ENCODE results near the gene ZBTB24. TPM values are rescaled to one million over a fixed set of nuclear protein-coding genes. Genes with fewer than 3 reads are reported as not detected.

ZBTB24 gene
- total RNA-seq, 2 experiments from 2014 or later: 17.6 to 19.1 TPM

DNA sequence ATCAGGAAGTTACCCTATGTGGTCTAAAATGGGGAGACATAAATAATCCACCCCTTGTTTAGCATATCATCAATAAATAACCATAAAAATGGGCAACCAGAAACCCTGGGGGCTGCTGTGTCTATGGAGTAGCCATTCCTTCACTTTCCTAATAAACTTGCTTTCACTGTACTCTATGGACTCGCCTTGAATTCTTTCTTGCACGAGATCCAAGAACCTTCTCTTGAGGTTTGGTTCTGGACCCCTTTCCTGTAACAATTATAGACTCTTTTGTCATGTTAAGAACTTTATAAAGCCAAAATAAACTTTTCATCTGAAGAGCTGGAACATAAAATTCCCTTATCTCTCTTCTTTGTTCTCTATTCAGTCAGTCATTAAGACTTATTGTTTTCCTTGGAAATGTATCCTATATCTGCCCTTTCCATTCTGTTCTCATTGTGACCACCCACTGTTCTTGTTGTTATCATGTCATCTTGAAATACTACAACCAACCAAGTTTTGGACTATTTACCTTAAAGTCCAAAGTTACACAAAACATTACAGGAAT, 29.3 kb upstream of the ZBTB24 start:
- ChIA-PET CTCF (interaction anchor here (0.7 kb wide), 1 partner anchor 16 kb away, joined by 3 read pairs; no protein-coding TSS in a partner anchor), POLR2A (no interaction called here)
- no peak for DNase-seq
- Mint-ChIP-seq H3K4me1 (peaks cover 32% of the 10 kb centered on the region), H3K9me3 (peaks cover 14% of the 10 kb centered on the region), H3K36me3 (ENCODE audit: low read depth) (peaks cover 12% of the 10 kb centered on the region), H3K4me3 (no peak overlapping the region), H3K27me3 (no peaks in the 10 kb centered on the region), H3K27ac (no peak overlapping the region)

DNA sequence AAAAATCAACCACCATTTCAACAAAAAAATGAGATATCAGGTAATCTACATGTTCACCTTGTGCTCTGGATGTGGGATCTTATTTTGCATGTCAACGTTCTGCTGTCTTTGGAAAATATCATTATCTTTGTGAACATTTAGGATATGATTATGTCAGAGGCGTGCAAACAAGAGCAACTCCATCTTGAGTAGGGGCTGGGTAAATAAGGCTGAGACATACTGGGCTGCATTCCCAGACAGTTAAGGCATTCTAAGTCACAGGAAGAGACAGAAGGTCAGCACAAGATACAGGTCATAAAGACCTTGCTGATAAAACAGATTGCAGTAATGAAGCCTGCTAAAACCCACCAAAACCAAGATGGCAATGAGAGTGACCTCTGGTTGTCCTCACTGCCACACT, 28.8 kb upstream of the ZBTB24 start:
- DNase-seq: no peak
- peaks cover 14% of the 10 kb centered on the region for H3K9me3 Mint-ChIP-seq
- ChIA-PET POLR2A (no interaction called here), CTCF (interaction anchor here (0.7 kb wide), 2 partner anchors 15 to 185 kb away, joined by 3 read pairs; no protein-coding TSS in a partner anchor)
- no peak overlapping the region for H3K4me3 Mint-ChIP-seq
- H3K36me3 Mint-ChIP-seq (ENCODE audit: low read depth): peaks cover 12% of the 10 kb centered on the region
- peaks cover 26% of the 10 kb centered on the region for H3K4me1 Mint-ChIP-seq
- H3K27me3 Mint-ChIP-seq: peaks cover under 1% of the 10 kb centered on the region
- H3K27ac Mint-ChIP-seq: no peak overlapping the region

DNA sequence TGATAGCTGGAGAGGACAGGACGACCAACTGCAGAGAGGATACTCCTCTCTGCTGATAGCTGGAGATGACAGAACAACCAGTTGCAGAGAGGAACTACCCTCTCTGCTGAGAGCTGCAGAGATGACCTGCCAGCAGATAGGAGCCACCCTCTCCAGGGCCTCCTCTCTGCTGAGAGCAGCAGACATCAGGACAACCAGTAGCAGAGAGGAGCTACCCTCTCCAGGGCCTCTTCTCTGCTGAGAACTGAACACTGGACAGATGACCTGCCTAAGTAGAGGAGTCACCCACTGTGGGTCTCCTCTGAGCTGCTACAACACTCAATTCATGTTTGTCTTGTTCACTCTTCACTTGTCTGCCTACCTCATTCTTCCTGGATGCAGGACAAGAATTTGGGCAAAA, 27.3 kb upstream of the ZBTB24 start:
- no peak for DNase-seq
- H3K27me3 Mint-ChIP-seq: peaks cover 2% of the 10 kb centered on the region
- ChIA-PET POLR2A (no interaction called here), CTCF (interaction anchor here (0.7 to 1.2 kb wide), 3 partner anchors 67 to 969 kb away, joined by 3 to 5 read pairs (median 3); no protein-coding TSS in a partner anchor)
- H3K4me1 Mint-ChIP-seq: peaks cover 12% of the 10 kb centered on the region
- H3K36me3 Mint-ChIP-seq (ENCODE audit: low read depth): peaks cover 10% of the 10 kb centered on the region
- no peak overlapping the region for H3K27ac Mint-ChIP-seq
- peaks cover 12% of the 10 kb centered on the region for H3K9me3 Mint-ChIP-seq
- H3K4me3 Mint-ChIP-seq: no peak overlapping the region

DNA sequence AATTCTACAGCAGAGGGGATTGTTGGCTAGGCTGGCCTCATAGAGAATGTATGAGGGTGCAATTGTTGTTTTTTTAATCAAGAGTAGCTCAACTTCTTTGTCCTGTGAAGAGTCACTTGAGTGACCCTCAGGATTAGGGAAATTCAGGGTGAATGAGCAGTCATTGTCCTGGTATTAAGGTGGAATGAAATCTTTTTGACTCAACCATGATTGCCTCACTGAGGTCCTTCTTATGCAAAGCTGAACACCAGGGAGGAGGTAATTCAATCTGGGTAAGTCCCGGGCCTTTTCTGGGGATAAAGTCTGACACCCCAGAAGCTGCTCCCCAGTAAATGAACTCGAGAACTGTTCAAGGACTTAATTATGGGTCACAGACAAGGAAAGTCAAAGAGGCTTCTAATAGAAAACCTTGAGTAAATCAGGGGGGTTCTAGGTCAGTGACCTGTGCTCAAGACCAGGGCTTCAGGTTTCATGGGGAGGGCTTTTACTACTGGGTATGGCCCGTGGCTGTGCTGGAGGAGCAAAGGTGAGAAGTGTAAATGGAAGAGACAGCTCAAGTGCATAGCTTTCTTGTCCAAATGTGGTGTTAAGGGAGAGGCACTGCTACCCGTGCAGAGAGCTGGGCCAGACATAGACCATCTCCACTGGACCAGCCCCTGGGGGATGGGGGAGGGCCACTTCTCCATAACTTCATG, 25.3 kb upstream of the ZBTB24 start:
- CTCF ChIA-PET: interaction anchor here (0.7 to 2.4 kb wide), 5 partner anchors 10 to 23 kb away, joined by 3 to 11 read pairs (median 4); no protein-coding TSS in a partner anchor
- DNase-seq: no peak
- H3K9me3 Mint-ChIP-seq: peaks cover 2% of the 10 kb centered on the region
- no peaks in the 10 kb centered on the region for H3K4me1 Mint-ChIP-seq
- peaks cover 2% of the 10 kb centered on the region for H3K27me3 Mint-ChIP-seq
- POLR2A ChIA-PET: no interaction called here
- H3K27ac Mint-ChIP-seq: no peak overlapping the region
- no peaks in the 10 kb centered on the region for H3K36me3 Mint-ChIP-seq (ENCODE audit: low read depth)
- H3K4me3 Mint-ChIP-seq: no peak overlapping the region

DNA sequence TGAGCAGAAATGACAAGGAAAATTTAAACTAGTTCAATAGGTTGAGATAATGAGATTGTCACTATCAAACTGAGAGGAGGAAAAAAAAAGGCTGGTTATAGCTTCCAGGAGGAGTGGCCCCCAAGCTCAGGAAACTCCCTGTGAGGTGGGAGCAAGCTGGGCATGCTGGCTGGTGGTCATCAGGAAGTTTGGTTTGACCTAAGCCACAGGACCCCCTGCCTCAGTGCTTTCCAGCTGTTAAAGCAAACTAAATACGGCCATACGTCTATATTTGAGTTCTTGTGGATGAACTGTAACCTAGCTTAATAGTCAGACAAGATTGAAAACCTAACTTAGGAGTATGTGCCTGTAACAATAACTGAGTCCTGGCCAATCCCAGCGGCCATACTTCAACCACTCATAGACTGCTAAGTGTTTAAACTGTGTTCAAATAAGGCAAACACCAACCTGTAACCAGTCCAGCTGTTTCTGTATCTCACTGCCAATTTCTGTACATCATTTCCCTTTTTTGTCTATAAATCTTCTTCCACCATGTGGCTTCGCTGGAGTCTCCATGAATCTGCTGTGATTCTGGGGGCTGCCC, 24.6 kb upstream of the ZBTB24 start:
- ChIA-PET CTCF (interaction anchor here (0.7 to 2.9 kb wide), 6 partner anchors 8 to 107 kb away, joined by 3 to 12 read pairs (median 6); no protein-coding TSS in a partner anchor), POLR2A (no interaction called here)
- Mint-ChIP-seq H3K27me3 (peaks cover 2% of the 10 kb centered on the region), H3K27ac (no peak overlapping the region), H3K9me3 (peaks cover 2% of the 10 kb centered on the region), H3K36me3 (ENCODE audit: low read depth) (no peaks in the 10 kb centered on the region), H3K4me1 (no peaks in the 10 kb centered on the region), H3K4me3 (no peak overlapping the region)
- no peak for DNase-seq

DNA sequence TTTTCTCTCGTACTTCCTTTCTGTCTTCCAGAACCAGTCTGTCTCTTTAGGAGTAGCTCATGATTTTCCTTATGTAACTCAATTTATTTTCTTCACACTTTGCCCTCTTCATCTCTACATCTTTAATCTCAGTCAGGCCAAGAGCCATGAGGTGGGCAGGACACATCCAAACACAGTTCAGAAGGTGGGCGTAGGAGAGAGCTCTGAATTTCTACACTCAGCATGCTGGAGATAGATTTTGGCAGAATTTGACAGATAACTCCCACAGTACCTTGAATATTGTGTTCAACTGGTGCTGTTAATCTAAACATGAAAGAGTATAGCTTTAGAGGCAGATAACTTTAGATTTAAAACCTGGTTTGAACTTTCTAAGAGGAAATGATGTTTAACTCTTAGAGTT, 23.8 kb upstream of the ZBTB24 start:
- ChIA-PET CTCF (interaction anchor here (0.8 to 2.9 kb wide), 4 partner anchors 9 to 15 kb away, joined by 6 to 12 read pairs (median 9); no protein-coding TSS in a partner anchor), POLR2A (no interaction called here)
- H3K9me3 Mint-ChIP-seq: peaks cover 2% of the 10 kb centered on the region
- H3K27ac Mint-ChIP-seq: no peak overlapping the region
- no peak for DNase-seq
- H3K27me3 Mint-ChIP-seq: peaks cover 2% of the 10 kb centered on the region
- no peaks in the 10 kb centered on the region for H3K36me3 Mint-ChIP-seq (ENCODE audit: low read depth)
- H3K4me1 Mint-ChIP-seq: no peaks in the 10 kb centered on the region
- H3K4me3 Mint-ChIP-seq: no peak overlapping the region

DNA sequence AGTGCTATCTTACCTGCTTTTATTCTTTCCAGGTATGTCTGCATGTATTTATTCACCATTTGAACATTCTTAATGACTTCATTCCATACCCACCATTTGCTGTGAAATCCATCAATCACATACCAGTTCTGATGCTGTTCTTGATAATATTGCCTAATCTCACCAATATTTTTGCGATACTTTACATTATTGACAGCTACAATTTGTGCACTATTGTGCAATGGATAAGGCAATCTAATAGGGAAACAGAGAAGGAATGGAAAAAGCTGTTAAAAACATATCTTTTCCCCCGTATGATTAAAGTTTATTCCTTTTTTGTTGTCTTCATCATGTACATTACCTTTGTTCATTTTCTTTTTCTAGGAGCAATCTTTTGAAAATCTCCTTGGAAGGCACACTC, 23.3 kb upstream of the ZBTB24 start:
- ChIA-PET POLR2A (no interaction called here), CTCF (interaction anchor here (0.5 to 2.9 kb wide), 5 partner anchors 9 to 370 kb away, joined by 3 to 12 read pairs (median 7); no protein-coding TSS in a partner anchor)
- DNase-seq: no peak
- Mint-ChIP-seq H3K27me3 (peaks cover 2% of the 10 kb centered on the region), H3K4me1 (no peaks in the 10 kb centered on the region), H3K9me3 (peaks cover 2% of the 10 kb centered on the region), H3K36me3 (ENCODE audit: low read depth) (no peaks in the 10 kb centered on the region), H3K27ac (no peak overlapping the region), H3K4me3 (no peak overlapping the region)

DNA sequence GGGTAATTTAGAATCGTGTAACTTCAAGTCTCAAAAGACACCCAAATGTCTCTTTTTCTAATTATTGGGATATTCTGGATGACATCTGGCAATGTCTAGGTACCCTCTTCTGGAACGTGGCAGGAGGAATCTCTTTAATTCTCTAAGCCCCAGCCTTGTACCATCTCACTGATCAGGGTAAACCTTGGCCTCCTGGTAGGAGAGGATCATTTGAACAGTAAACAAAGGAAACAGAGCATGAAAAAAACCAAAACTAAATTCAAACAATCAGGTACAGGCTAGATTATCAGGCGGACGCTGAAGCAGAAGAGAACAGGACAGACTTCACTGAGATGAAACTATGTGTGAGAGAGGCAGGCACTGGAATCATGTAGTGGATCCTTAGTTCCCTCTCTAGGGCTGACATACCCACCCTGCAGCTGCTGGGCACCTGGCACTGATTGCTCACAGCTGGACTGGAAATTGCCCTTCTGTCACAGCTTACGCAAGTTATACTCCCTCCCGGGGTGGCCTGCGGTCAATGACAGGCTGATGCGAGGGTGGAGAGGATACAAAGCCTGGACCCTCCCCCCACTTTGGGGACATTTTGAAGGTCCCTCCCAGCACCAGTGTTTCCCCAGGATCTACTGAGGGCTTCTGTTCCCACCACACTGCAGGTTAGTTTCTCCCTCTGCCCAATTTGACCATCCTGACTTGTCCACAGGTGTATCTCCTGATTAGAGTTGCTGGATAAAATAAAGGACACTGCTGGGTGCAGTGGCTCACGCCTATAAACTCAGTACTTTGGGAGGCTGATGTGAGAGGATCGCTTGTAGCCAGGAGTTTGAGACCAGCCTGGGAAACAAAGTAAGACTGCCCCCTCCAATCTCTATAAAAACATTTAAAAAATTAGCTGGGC, 20.6 kb upstream of the ZBTB24 start:
- no peaks in the 10 kb centered on the region for H3K9me3 Mint-ChIP-seq
- peaks cover 2% of the 10 kb centered on the region for H3K27me3 Mint-ChIP-seq
- no peak overlapping the region for H3K27ac Mint-ChIP-seq
- no peak overlapping the region for H3K4me3 Mint-ChIP-seq
- H3K4me1 Mint-ChIP-seq: no peaks in the 10 kb centered on the region
- ChIA-PET CTCF (interaction anchor here (0.6 kb wide), 1 partner anchor 66 kb away, joined by 5 read pairs; no protein-coding TSS in a partner anchor), POLR2A (no interaction called here)
- no peaks in the 10 kb centered on the region for H3K36me3 Mint-ChIP-seq (ENCODE audit: low read depth)
- no peak for DNase-seq

DNA sequence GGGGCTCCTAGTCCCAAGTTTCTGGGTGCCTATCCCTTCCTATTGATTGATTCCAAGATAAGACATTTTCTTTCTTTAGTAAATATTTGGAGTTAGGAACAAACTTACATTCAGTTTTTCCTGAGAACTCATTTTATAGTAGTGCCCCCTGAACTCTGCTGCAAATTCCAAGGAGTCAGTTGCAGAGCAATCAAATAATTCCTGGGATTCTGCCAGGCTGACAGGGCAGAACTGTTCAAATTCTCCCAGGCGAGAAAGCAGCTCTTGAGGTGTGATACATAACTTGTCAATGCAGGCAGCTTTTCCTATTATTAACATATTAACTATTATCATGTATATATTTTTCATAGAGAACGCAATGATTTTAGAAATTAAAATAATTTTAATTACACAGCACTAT, 15.9 kb upstream of the ZBTB24 start:
- ChIA-PET POLR2A (no interaction called here), CTCF (interaction anchor here (0.6 to 1.1 kb wide), 2 partner anchors 17 to 113 kb away, joined by 3 read pairs; no protein-coding TSS in a partner anchor)
- DNase-seq: no peak
- Mint-ChIP-seq H3K4me3 (no peak overlapping the region), H3K4me1 (peaks cover 13% of the 10 kb centered on the region), H3K27me3 (no peaks in the 10 kb centered on the region), H3K27ac (no peak overlapping the region), H3K36me3 (ENCODE audit: low read depth) (no peaks in the 10 kb centered on the region), H3K9me3 (no peaks in the 10 kb centered on the region)

DNA sequence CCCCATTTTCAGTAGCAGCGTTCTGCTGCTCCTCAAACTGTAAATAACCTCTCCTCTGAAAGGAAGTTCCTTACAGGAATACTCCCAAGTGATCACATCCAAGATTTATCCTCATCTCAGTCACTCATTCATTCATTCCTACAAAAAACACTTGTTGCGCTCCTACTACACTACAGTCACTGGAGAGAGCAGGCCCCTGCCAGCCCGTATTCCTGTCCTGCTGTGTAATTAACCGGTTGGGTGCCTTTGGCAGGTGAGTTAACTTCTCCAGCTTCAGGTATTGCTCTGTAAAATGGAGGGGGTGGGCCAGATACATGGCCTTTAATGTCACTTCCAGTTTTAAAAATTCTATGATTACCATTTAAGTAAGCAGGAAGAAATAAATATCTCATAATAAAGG, 15.0 kb upstream of the ZBTB24 start:
- no peak for DNase-seq
- H3K27ac Mint-ChIP-seq: no peak overlapping the region
- no peaks in the 10 kb centered on the region for H3K9me3 Mint-ChIP-seq
- no peak overlapping the region for H3K4me3 Mint-ChIP-seq
- CTCF ChIA-PET: interaction anchor here (0.6 to 3.1 kb wide), 2 partner anchors 9 to 567 kb away, joined by 5 to 11 read pairs; no protein-coding TSS in a partner anchor
- POLR2A ChIA-PET: no interaction called here
- H3K27me3 Mint-ChIP-seq: no peaks in the 10 kb centered on the region
- peaks cover 17% of the 10 kb centered on the region for H3K4me1 Mint-ChIP-seq
- H3K36me3 Mint-ChIP-seq (ENCODE audit: low read depth): no peaks in the 10 kb centered on the region

DNA sequence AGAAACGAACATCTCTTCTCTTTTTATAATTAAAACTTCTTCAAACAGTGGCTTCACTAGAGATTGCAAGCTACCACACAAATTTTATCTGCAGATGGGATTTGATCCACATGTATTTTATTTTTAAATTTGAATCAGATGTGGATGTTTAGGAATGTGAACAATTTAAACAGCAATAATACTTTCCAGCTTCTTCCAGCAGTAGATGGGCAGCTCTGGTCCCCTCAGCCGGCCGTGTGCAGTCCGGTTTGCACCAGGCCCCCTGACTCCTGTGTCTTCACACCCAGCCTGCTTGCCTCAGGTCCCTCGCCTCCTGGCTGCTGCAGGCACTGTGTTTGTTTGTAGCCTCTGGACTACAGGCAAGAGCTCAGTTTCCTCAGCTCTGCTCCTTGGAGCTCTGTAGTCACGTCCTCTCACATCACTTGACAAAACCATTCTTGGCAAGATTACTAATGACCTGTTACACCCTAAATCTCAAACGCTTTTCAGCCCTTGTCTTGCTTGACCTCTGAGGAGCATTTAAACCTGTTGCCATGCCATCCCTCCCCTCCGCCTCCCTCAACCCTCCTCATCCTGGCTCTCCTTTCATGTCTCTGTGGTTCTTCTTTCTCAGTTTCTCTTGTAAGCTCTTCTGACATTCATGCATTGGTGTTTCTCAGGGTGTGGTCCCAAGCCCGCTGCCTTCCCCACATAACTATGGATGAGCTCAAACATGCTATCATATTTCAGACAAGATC, 13.2 kb upstream of the ZBTB24 start:
- Mint-ChIP-seq H3K4me1 (peaks cover 26% of the 10 kb centered on the region), H3K4me3 (no peak overlapping the region), H3K27me3 (no peaks in the 10 kb centered on the region), H3K27ac (no peak overlapping the region), H3K36me3 (ENCODE audit: low read depth) (no peaks in the 10 kb centered on the region), H3K9me3 (no peaks in the 10 kb centered on the region)
- DNase-seq: no peak
- ChIA-PET CTCF (interaction anchor here (0.6 to 3.1 kb wide), 8 partner anchors 9 to 543 kb away, joined by 3 to 15 read pairs (median 4); no protein-coding TSS in a partner anchor), POLR2A (no interaction called here)

DNA sequence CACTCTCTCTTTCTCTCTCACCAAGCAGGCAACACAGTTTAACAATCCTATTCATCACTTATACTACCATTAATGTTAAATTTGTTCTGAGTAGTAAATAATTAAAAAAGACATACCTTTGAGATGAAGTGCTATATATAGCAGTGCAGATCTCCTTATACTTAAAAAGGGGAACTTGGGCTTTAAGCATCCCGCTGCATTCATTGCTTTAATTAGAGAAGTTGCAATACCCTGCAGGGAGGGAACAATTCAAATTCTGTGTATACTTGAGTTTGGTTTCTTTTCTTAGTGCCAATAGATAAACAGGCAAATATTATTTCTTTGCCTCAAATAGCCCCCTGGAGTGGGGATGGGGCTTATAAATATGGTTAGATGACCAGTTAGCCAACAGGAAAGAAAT, 10.8 kb upstream of the ZBTB24 start:
- ChIA-PET CTCF (no interaction called here), POLR2A (no interaction called here)
- DNase-seq: no peak
- no peak overlapping the region for H3K27ac Mint-ChIP-seq
- no peaks in the 10 kb centered on the region for H3K9me3 Mint-ChIP-seq
- no peaks in the 10 kb centered on the region for H3K36me3 Mint-ChIP-seq (ENCODE audit: low read depth)
- H3K4me1 Mint-ChIP-seq: peaks cover 40% of the 10 kb centered on the region
- H3K4me3 Mint-ChIP-seq: no peak overlapping the region
- no peaks in the 10 kb centered on the region for H3K27me3 Mint-ChIP-seq
